Left ventricle myocardium inferior (tissue), 1 donor: Measurements from ENCODE around the gene TRMU. TPM values are rescaled to one million over a fixed set of nuclear protein-coding genes. Genes with fewer than 3 reads are reported as not detected.

Experiments used
- DNase-seq: peaks from one replicate; pipeline ENCODE4 v3.0.0-alpha.2; 2020
- H3K27ac ChIP-seq: fragments of 200-600 bp; replicated peaks from 2 replicates; pipeline ENCODE4 v1.8.0; 2021
- H3K27me3 ChIP-seq: fragments of 200-600 bp; 2 replicates; pipeline ENCODE4 v1.8.0; 2021; ENCODE audit warnings: low read depth
- H3K36me3 ChIP-seq: fragments of 200-600 bp; 2 replicates; pipeline ENCODE4 v1.8.0; 2021
- H3K4me1 ChIP-seq: fragments of 200-600 bp; 2 replicates; pipeline ENCODE4 v1.8.0; 2021
- H3K4me3 ChIP-seq: fragments of 200-600 bp; 2 replicates; pipeline ENCODE4 v1.8.0; 2021; ENCODE audit warnings: mild to moderate bottlenecking, moderate library complexity
- H3K9me3 ChIP-seq: fragments of 200-600 bp; replicated peaks from 2 replicates; pipeline ENCODE4 v1.8.0; 2021
- CTCF ChIP-seq: fragments of 200-600 bp; IDR thresholded peaks from 2 replicates; pipeline ENCODE4 v1.8.0; 2021; ENCODE audit warnings: antibody characterized with exemption, mild to moderate bottlenecking, borderline replicate concordance
- intact Hi-C: fragments of 100-400 bp; cut with micrococcal nuclease; formaldehyde crosslinking; loops from one replicate; pipeline ENCODE4 v1.11.0; 2022
- total RNA-seq: library from RNA; stranded (reverse); fragmentation: NEBNext Ultra II Directional; extraction: Animal tissue kit (Norgen Biotek cat#: 25700); gene quantifications from one replicate; pipeline ENCODE4 v1.2.1, GENCODE V29; 2021
- donor health status: DM: no; HTN: yes; CAD: no; lungs with severe emphysema.

TRMU gene
- total RNA-seq, 1 donor from 2014 or later = 42.0 TPM

GRCh38 chr22:46359362-46359761 is 23.8 kb downstream of the TRMU start:
- no peak for TF ChIP-seq CTCF
- H3K27me3 ChIP-seq = peaks cover under 1% of the 10 kb centered on the region
- peaks cover 18% of the 10 kb centered on the region for H3K4me1 ChIP-seq
- peaks cover 26% of the 10 kb centered on the region for H3K36me3 ChIP-seq
- intact Hi-C loops = no loop called here
- no peak overlapping the region for H3K27ac ChIP-seq
- no peak for DNase-seq
- no peaks in the 10 kb centered on the region for H3K9me3 ChIP-seq
- H3K4me3 ChIP-seq = no peak overlapping the region

- intact Hi-C loops = loop anchor here (10.0 kb wide), 1 partner anchor 185 kb away; no protein-coding TSS in a partner anchor
- DNase-seq = no peak
- peaks cover 8% of the 10 kb centered on the region for H3K27me3 ChIP-seq
Measured at GRCh38 chr22:46360097-46360496, 24.6 kb downstream of the TRMU start.

GRCh38 chr22:46360891-46361290 is 25.4 kb downstream of the TRMU start:
- no peaks in the 10 kb centered on the region for H3K9me3 ChIP-seq
- H3K27me3 ChIP-seq = peaks cover 12% of the 10 kb centered on the region
- DNase-seq = no peak
- intact Hi-C loops = loop anchor here (10.0 kb wide), 1 partner anchor 184 kb away; no protein-coding TSS in a partner anchor
- no peak overlapping the region for H3K27ac ChIP-seq
- no peak overlapping the region for H3K4me3 ChIP-seq
- H3K4me1 ChIP-seq = peaks cover 3% of the 10 kb centered on the region
- peaks cover 15% of the 10 kb centered on the region for H3K36me3 ChIP-seq
- TF ChIP-seq CTCF = no peak

More at GRCh38 chr22:46360097-46360496, 24.6 kb downstream of the TRMU start:
- no peaks in the 10 kb centered on the region for H3K9me3 ChIP-seq
- no peak overlapping the region for H3K27ac ChIP-seq
- TF ChIP-seq CTCF = no peak
- peaks cover 20% of the 10 kb centered on the region for H3K36me3 ChIP-seq
- peaks cover 11% of the 10 kb centered on the region for H3K4me1 ChIP-seq
- no peak overlapping the region for H3K4me3 ChIP-seq

GRCh38 chr22:46361826-46362202 is 26.3 kb downstream of the TRMU start:
- Histone ChIP-seq H3K9me3 (no peaks in the 10 kb centered on the region), H3K27me3 (peaks cover 17% of the 10 kb centered on the region), H3K36me3 (peaks cover 5% of the 10 kb centered on the region), H3K27ac (no peak overlapping the region), H3K4me3 (no peak overlapping the region), H3K4me1 (no peaks in the 10 kb centered on the region)
- TF ChIP-seq CTCF = no peak
- intact Hi-C loops = loop anchor here (10.0 kb wide), 1 partner anchor 183 kb away; no protein-coding TSS in a partner anchor
- no peak for DNase-seq

GRCh38 chr22:46362203-46362933 is 26.9 kb downstream of the TRMU start:
- Histone ChIP-seq H3K4me1 (no peaks in the 10 kb centered on the region), H3K36me3 (no peaks in the 10 kb centered on the region), H3K27me3 (peaks cover 22% of the 10 kb centered on the region), H3K9me3 (no peaks in the 10 kb centered on the region), H3K27ac (no peak overlapping the region), H3K4me3 (no peak overlapping the region)
- TF ChIP-seq CTCF = no peak
- intact Hi-C loops = loop anchor here (10.0 kb wide), 1 partner anchor 182 kb away; no protein-coding TSS in a partner anchor
- DNase-seq = no peak
